ENCODE data around the gene ANO10. TPM values are rescaled to one million over a fixed set of nuclear protein-coding genes. Genes with fewer than 3 reads are reported as not detected.

The ANO10 gene
- total RNA-seq, 1 experiment from 2014 or later: 32.6 TPM

DNA sequence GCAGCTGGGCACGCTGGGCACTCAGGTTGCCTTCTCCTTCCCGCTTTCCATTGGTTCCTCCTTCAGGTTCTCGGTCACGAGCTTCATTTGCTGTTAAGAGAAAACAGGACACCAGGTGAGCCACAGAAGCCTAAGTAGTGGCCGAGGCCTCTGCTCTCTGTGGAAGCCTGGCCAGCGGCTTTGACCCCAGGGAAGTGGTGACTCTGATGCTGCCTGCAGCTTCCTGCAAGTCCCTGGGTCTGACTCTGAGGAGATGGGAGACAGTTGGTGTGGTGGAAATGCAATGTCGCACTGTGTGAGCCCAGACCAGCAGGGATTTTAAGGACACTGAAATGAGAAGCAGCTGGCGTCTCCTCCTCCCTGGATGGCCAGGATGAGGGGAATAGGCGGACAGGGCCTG is 254.9 kb downstream of the ANO10 start:
- H3K4me2 ChIP-seq: no peak overlapping the region
- H3K4me3 ChIP-seq: no peak overlapping the region
- H3K9me2 ChIP-seq (ENCODE audit: insufficient read depth): no peaks in the 10 kb centered on the region
- no peaks in the 10 kb centered on the region for H3K27me3 ChIP-seq (ENCODE audit: insufficient read depth, low read depth)
- ChIA-PET POLR2A (ENCODE audit: unreplicated experiment) (no interaction called here), CTCF (no interaction called here)
- TF ChIP-seq, protein P1, sequence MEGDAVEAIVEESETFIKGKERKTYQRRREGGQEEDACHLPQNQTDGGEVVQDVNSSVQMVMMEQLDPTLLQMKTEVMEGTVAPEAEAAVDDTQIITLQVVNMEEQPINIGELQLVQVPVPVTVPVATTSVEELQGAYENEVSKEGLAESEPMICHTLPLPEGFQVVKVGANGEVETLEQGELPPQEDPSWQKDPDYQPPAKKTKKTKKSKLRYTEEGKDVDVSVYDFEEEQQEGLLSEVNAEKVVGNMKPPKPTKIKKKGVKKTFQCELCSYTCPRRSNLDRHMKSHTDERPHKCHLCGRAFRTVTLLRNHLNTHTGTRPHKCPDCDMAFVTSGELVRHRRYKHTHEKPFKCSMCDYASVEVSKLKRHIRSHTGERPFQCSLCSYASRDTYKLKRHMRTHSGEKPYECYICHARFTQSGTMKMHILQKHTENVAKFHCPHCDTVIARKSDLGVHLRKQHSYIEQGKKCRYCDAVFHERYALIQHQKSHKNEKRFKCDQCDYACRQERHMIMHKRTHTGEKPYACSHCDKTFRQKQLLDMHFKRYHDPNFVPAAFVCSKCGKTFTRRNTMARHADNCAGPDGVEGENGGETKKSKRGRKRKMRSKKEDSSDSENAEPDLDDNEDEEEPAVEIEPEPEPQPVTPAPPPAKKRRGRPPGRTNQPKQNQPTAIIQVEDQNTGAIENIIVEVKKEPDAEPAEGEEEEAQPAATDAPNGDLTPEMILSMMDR (conservative IDR thresholded peaks at IDR 0.05): no peak
- TF ChIP-seq EZH2 (IDR thresholded peaks at IDR 0.05; ENCODE audit: low read depth): no peak
- H3K9me3 ChIP-seq (ENCODE audit: insufficient read depth, low read depth): no peaks in the 10 kb centered on the region
- no peaks in the 10 kb centered on the region for H3K36me3 ChIP-seq (ENCODE audit: low read depth)
- DNase-seq: no peak
- H3K79me2 ChIP-seq (ENCODE audit: low read depth): no peaks in the 10 kb centered on the region
- intact Hi-C loops (cut with micrococcal nuclease; ENCODE audit: unreplicated experiment): no loop called here
- H3K27ac ChIP-seq: no peak overlapping the region
- no peaks in the 10 kb centered on the region for H3K4me1 ChIP-seq (replicated peaks; ENCODE audit: insufficient read depth)
- H4K20me1 ChIP-seq (ENCODE audit: insufficient read depth): no peaks in the 10 kb centered on the region
- BruUV-seq (replicated peaks): no TSS peak
- H3F3A ChIP-seq (ENCODE audit: insufficient read depth, low read depth): no peaks in the 10 kb centered on the region
- H2AFZ ChIP-seq: no peak overlapping the region

DNA sequence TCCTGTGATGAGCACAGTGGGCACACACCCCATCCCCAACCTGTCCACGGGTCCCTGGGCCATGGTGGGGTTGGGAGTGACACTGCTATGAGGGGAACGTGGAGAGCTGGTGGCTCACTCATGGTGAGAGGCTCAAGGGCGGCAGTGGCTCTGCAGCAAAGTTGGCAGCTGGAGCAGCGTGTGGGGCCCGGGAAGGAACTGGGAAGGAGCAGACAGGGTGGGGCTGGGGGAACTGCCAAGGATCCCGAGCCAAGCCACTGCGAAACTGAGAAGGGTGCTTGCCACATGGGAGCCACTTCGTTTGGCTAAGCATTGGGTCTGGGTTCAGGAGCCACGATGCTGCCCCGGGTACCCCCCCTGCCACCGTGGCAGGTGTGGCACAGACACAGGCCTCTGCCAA is 255.3 kb downstream of the ANO10 start:
- BruUV-seq (replicated peaks): no TSS peak
- ChIA-PET CTCF (no interaction called here), POLR2A (ENCODE audit: unreplicated experiment) (no interaction called here)
- Histone ChIP-seq H3K4me3 (no peak overlapping the region), H3K4me1 (replicated peaks; ENCODE audit: insufficient read depth) (no peaks in the 10 kb centered on the region), H3K36me3 (ENCODE audit: low read depth) (no peaks in the 10 kb centered on the region), H3F3A (ENCODE audit: insufficient read depth, low read depth) (no peaks in the 10 kb centered on the region), H3K27ac (no peak overlapping the region), H3K4me2 (no peak overlapping the region), H2AFZ (no peak overlapping the region), H3K27me3 (ENCODE audit: insufficient read depth, low read depth) (no peaks in the 10 kb centered on the region), H3K79me2 (ENCODE audit: low read depth) (no peaks in the 10 kb centered on the region), H3K9me3 (ENCODE audit: insufficient read depth, low read depth) (no peaks in the 10 kb centered on the region), H3K9me2 (ENCODE audit: insufficient read depth) (no peaks in the 10 kb centered on the region), H4K20me1 (ENCODE audit: insufficient read depth) (no peaks in the 10 kb centered on the region)
- DNase-seq: no peak
- intact Hi-C loops (cut with micrococcal nuclease; ENCODE audit: unreplicated experiment): no loop called here
- TF ChIP-seq, protein P1 (conservative IDR thresholded peaks at IDR 0.05): no peak

DNA sequence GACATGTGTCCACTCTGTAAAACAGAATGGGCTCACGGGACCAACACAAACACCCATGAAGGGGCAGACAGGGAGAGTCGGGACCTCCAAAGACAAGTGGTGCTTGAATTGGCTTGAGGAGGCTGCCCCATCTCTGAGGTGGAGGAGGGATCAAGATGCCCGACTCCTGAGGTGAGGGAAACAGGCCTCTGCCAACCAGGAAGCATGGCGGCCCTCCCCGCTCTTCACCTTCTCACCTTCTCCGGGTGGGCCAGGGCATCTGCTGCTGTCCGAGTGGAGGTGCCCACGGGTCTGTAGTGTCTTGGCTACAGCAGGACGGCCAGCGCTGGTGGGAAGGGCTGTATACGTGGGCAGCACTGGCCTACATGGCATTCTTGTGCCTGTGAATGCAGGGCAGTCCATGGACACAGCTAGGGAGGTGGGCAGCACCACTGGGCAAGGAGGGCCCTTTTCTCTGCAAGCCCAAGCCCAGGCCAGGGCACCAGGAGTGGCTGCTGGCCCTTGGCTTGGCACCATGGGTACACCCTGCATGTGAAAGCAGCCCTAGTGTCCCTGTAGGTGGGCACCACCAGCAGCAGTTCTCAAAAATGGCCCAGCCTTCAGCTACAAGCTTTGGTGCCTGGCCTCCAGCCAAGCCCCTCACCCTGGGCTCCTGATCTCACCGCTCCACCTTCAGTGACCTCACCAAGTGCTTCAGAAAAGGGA is 256.1 kb downstream of the ANO10 start:
- Histone ChIP-seq H2AFZ (no peak overlapping the region), H3F3A (ENCODE audit: insufficient read depth, low read depth) (no peaks in the 10 kb centered on the region), H3K27me3 (ENCODE audit: insufficient read depth, low read depth) (no peaks in the 10 kb centered on the region), H3K9me2 (ENCODE audit: insufficient read depth) (no peaks in the 10 kb centered on the region), H3K36me3 (ENCODE audit: low read depth) (no peaks in the 10 kb centered on the region), H3K4me2 (no peak overlapping the region), H3K4me1 (replicated peaks; ENCODE audit: insufficient read depth) (no peaks in the 10 kb centered on the region), H3K9me3 (ENCODE audit: insufficient read depth, low read depth) (no peaks in the 10 kb centered on the region), H3K4me3 (no peak overlapping the region), H4K20me1 (ENCODE audit: insufficient read depth) (no peaks in the 10 kb centered on the region), H3K27ac (no peak overlapping the region), H3K79me2 (ENCODE audit: low read depth) (no peaks in the 10 kb centered on the region)
- CTCF ChIA-PET: no interaction called here
- no TSS peak for BruUV-seq (replicated peaks)
- no peak for DNase-seq
- TF ChIP-seq, protein P1 (conservative IDR thresholded peaks at IDR 0.05): no peak
- no peak for TF ChIP-seq EZH2 (IDR thresholded peaks at IDR 0.05; ENCODE audit: low read depth)
- POLR2A ChIA-PET (ENCODE audit: unreplicated experiment): no interaction called here
- intact Hi-C loops (cut with micrococcal nuclease; ENCODE audit: unreplicated experiment): no loop called here

Data from PC-9 (cell line).